ENCODE results near the gene ZC3H4. TPM values are rescaled to one million over a fixed set of nuclear protein-coding genes. Genes with fewer than 3 reads are reported as not detected.

The ZC3H4 gene
- total RNA-seq, 2 experiments from 2014 or later, result 77.1 to 78.6 TPM

DNA sequence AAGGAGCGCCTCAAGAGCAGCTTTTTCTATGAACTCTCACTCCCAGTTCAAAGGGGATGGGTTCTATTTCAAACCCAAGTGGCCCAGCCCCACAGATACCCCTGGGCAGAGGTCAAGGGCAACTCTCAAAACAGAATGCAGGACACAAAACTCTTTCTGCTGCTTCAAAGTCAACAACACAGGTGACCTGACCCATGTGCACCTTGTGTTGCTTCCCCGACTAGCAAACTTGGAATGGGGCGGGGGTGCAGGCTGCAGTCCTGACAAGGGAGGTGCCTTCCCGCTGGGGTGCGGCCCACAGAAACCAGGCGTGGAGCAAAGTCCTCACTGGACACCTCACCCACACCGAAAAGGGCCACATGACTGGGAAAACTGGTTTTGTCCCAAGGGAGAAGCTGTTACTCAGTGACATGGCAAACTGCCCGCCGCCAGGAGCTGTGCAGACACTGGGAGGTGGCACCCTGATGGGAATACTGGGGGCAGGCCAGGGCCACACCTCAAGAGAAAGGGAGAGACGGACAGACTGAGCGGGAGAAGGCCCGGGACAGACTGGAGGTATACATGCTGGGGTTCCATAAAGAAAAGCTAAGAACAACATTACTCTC lies 17.4 kb downstream of the ZC3H4 start:
- Mint-ChIP-seq H3K4me1 (ENCODE audit: low read depth) (peaks cover 66% of the 10 kb centered on the region), H3K9me3 (no peaks in the 10 kb centered on the region), H3K4me3 (no peak overlapping the region), H3K36me3 (peaks cover 28% of the 10 kb centered on the region), H3K27me3 (no peaks in the 10 kb centered on the region), H3K27ac (peak overlapping the region; percentile 98)
- DNase-seq, result no peak
- ChIA-PET CTCF (interaction anchor here (0.7 to 3.7 kb wide), 11 partner anchors 8 to 312 kb away, joined by 3 to 26 read pairs (median 3); partner anchors contain the start of gene ZC3H4), POLR2A (interaction anchor here (0.9 to 9.1 kb wide), 2 partner anchors 14 to 20 kb away, joined by 4 to 205 read pairs; partner anchors contain the start of gene ZC3H4)
- intact Hi-C loops (cut with micrococcal nuclease), result no loop called here

GRCh38 chr19:47095476-47096099 lies 18.0 kb downstream of the ZC3H4 start:
- ChIA-PET CTCF (interaction anchor here (0.7 to 3.7 kb wide), 14 partner anchors 9 to 330 kb away, joined by 3 to 26 read pairs (median 3); partner anchors contain the start of gene ZC3H4), POLR2A (interaction anchor here (0.6 to 9.1 kb wide), 8 partner anchors 14 to 1714 kb away, joined by 3 to 205 read pairs (median 6); partner anchors contain the start of genes SAE1 and ZC3H4)
- Mint-ChIP-seq H3K9me3 (no peaks in the 10 kb centered on the region), H3K27me3 (no peaks in the 10 kb centered on the region), H3K4me1 (ENCODE audit: low read depth) (peaks cover 71% of the 10 kb centered on the region), H3K27ac (peak overlapping the region; percentile 98), H3K4me3 (peak overlapping the region; percentile 77), H3K36me3 (peaks cover 33% of the 10 kb centered on the region)
- DNase-seq, result peak; percentile 38
- intact Hi-C loops (cut with micrococcal nuclease), result loop anchor here (1.0 kb wide), 1 partner anchor 12 kb away; no protein-coding TSS in a partner anchor

DNA sequence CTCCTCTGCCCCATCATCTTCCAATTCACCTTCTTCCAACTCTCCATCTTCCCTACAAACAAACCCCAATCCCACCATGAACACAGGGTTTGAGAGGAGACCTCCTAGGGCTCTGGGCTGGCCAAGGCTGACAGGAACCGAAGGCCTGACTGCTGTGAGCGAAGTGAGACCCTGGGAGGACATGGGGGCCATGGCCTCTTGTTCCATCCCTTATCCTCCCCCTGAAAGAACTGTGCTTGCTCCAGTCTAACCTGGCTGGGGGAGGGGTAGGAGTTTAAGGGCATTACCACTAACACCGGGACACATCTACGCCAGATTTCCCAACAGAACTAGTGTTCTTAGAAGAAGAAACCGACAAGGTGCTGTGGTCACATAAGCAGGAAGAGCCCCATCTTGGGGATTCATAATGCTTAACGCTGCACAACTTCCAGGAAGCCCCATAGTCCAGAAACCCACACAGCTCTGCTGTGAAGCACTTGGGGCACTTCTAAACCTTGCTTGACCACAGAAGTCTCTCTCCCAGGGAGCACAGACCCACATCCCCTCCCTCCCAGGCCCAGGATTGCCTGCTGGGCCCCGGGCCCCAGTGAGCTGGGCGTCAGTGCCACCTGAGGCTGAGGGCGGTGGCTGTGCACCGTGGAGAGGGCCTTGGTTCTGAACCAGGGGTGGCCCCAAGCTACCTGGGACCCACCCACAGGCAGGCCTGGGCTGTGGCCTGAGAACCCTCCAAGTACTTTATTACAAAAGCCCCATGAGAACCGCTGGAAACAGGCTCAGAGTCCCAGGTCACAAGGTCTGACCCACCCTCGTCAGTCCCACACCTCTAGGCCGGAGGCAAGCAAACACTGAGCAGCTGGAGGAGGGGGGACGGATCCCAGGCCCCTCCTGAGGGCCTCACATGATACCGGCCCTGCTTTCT lies 18.8 kb downstream of the ZC3H4 start:
- peak overlapping the region; percentile 77 for H3K4me3 Mint-ChIP-seq
- CTCF ChIA-PET, result interaction anchor here (0.8 to 3.7 kb wide), 15 partner anchors 11 to 329 kb away, joined by 3 to 26 read pairs (median 4); partner anchors contain the start of gene ZC3H4
- peaks cover 66% of the 10 kb centered on the region for H3K4me1 Mint-ChIP-seq (ENCODE audit: low read depth)
- POLR2A ChIA-PET, result interaction anchor here (0.6 to 9.1 kb wide), 8 partner anchors 14 to 1713 kb away, joined by 3 to 205 read pairs (median 6); partner anchors contain the start of genes SAE1 and ZC3H4
- H3K36me3 Mint-ChIP-seq, result peaks cover 41% of the 10 kb centered on the region
- intact Hi-C loops (cut with micrococcal nuclease), result loop anchor here (1.0 to 5.0 kb wide), 3 partner anchors 12 to 58 kb away; partner anchors contain the start of gene ZC3H4
- no peaks in the 10 kb centered on the region for H3K9me3 Mint-ChIP-seq
- peak overlapping the region; percentile 98 for H3K27ac Mint-ChIP-seq
- DNase-seq, result peak; percentile 83
- no peaks in the 10 kb centered on the region for H3K27me3 Mint-ChIP-seq

DNA sequence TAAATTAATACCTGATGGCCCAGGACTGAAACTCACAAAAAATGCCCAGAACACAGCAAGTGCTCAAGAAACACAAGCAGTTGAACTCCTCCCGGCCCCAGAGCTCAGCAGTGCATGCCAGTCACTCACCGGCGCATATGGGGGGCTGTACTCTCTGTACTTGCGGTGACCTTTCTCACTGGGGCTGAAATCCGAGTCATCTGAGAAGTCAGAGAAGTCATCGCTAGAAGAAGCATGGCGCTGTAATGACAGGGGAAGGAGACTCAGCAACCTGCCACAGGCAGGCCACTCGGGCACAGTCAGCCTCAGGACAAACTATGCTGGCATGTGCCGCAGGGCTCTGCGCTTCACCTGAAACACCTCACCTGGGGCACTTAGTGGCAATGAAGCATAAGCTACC lies 19.7 kb downstream of the ZC3H4 start:
- peaks cover 48% of the 10 kb centered on the region for H3K36me3 Mint-ChIP-seq
- peak; percentile 78 for DNase-seq
- intact Hi-C loops (cut with micrococcal nuclease), result loop anchor here (1.0 to 5.0 kb wide), 2 partner anchors 19 to 57 kb away; partner anchors contain the start of gene ZC3H4

GRCh38 chr19:47093254-47093653 lies 20.3 kb downstream of the ZC3H4 start:
- intact Hi-C loops (cut with micrococcal nuclease), result loop anchor here (5.0 kb wide), 1 partner anchor 56 kb away; no protein-coding TSS in a partner anchor
- POLR2A ChIA-PET, result interaction anchor here (0.6 to 9.1 kb wide), 4 partner anchors 12 to 436 kb away, joined by 3 to 205 read pairs (median 5); partner anchors contain the start of gene ZC3H4
- DNase-seq, result peak; percentile 35
- H3K27me3 Mint-ChIP-seq, result no peaks in the 10 kb centered on the region
- peaks cover 48% of the 10 kb centered on the region for H3K36me3 Mint-ChIP-seq
- peak overlapping the region; percentile 98 for H3K27ac Mint-ChIP-seq
- CTCF ChIA-PET, result interaction anchor here (0.9 to 3.7 kb wide), 6 partner anchors 13 to 151 kb away, joined by 3 to 26 read pairs (median 5); no protein-coding TSS in a partner anchor
- no peaks in the 10 kb centered on the region for H3K9me3 Mint-ChIP-seq
- peaks cover 58% of the 10 kb centered on the region for H3K4me1 Mint-ChIP-seq (ENCODE audit: low read depth)
- peak overlapping the region; percentile 77 for H3K4me3 Mint-ChIP-seq

More for the DNA sequence above, 19.7 kb downstream of the ZC3H4 start:
- H3K27ac Mint-ChIP-seq, result peak overlapping the region; percentile 98
- H3K27me3 Mint-ChIP-seq, result no peaks in the 10 kb centered on the region
- H3K4me3 Mint-ChIP-seq, result peak overlapping the region; percentile 77
- POLR2A ChIA-PET, result interaction anchor here (0.9 to 9.1 kb wide), 4 partner anchors 13 to 437 kb away, joined by 3 to 205 read pairs (median 6); partner anchors contain the start of gene ZC3H4
- CTCF ChIA-PET, result interaction anchor here (0.9 to 3.7 kb wide), 7 partner anchors 14 to 150 kb away, joined by 3 to 26 read pairs (median 5); no protein-coding TSS in a partner anchor
- H3K4me1 Mint-ChIP-seq (ENCODE audit: low read depth), result peaks cover 64% of the 10 kb centered on the region
- H3K9me3 Mint-ChIP-seq, result no peaks in the 10 kb centered on the region

DNA sequence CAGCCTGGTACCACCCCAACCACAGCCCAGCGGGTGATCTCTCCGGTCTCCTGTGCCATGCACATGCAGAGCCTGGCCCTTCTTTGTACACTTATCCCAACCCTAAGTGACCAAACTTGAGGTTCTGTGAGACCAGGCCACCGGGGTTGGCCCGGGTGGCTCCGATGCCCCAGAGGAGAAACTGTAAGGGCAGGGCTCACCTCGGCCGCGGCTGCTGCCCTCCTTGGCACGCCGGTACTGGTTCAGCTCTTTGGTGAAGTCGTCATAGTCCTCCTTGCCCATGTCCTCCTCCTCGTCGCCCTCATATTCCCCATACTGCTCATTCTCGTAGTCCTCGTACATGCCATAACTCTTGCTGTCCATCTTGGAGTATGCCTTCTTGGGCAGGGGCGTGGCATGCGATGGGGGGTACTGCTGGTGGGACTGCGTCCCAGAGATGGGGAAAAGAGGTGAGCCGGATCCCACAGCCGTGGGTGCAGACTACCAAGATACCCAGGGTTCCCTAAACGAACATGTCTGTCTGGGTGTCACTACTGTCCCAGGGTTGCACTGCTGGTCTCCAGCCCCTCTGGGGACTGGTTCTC lies 23.7 kb downstream of the ZC3H4 start:
- Mint-ChIP-seq H3K4me3 (no peak overlapping the region), H3K27me3 (no peaks in the 10 kb centered on the region), H3K9me3 (no peaks in the 10 kb centered on the region), H3K27ac (peak overlapping the region; percentile 32), H3K36me3 (peaks cover 61% of the 10 kb centered on the region), H3K4me1 (ENCODE audit: low read depth) (peaks cover 28% of the 10 kb centered on the region)
- no peak for DNase-seq
- CTCF ChIA-PET, result interaction anchor here (0.6 kb wide), 1 partner anchor 297 kb away, joined by 5 read pairs; no protein-coding TSS in a partner anchor
- POLR2A ChIA-PET, result no interaction called here
- intact Hi-C loops (cut with micrococcal nuclease), result loop anchor here (5.0 kb wide), 1 partner anchor 53 kb away; no protein-coding TSS in a partner anchor

GRCh38 chr19:47086280-47086679 lies 27.3 kb downstream of the ZC3H4 start:
- CTCF ChIA-PET, result no interaction called here
- Mint-ChIP-seq H3K27me3 (no peaks in the 10 kb centered on the region), H3K27ac (no peak overlapping the region), H3K4me1 (ENCODE audit: low read depth) (peaks cover 6% of the 10 kb centered on the region), H3K4me3 (no peak overlapping the region), H3K9me3 (no peaks in the 10 kb centered on the region), H3K36me3 (peaks cover 56% of the 10 kb centered on the region)
- DNase-seq, result no peak
- intact Hi-C loops (cut with micrococcal nuclease), result no loop called here
- POLR2A ChIA-PET, result no interaction called here

- Mint-ChIP-seq H3K36me3 (peaks cover 53% of the 10 kb centered on the region), H3K27me3 (no peaks in the 10 kb centered on the region), H3K4me3 (no peak overlapping the region), H3K27ac (peak overlapping the region; percentile 19), H3K9me3 (no peaks in the 10 kb centered on the region), H3K4me1 (ENCODE audit: low read depth) (no peaks in the 10 kb centered on the region)
- CTCF ChIA-PET, result interaction anchor here (1.6 kb wide), 1 partner anchor 72 kb away, joined by 4 read pairs; no protein-coding TSS in a partner anchor
- intact Hi-C loops (cut with micrococcal nuclease), result no loop called here
- POLR2A ChIA-PET, result interaction anchor here (0.6 kb wide), 1 partner anchor 71 kb away, joined by 3 read pairs; no protein-coding TSS in a partner anchor
- DNase-seq, result no peak
These were observed 28.6 kb downstream of the ZC3H4 start for GRCh38 chr19:47084879-47085439.

DNA sequence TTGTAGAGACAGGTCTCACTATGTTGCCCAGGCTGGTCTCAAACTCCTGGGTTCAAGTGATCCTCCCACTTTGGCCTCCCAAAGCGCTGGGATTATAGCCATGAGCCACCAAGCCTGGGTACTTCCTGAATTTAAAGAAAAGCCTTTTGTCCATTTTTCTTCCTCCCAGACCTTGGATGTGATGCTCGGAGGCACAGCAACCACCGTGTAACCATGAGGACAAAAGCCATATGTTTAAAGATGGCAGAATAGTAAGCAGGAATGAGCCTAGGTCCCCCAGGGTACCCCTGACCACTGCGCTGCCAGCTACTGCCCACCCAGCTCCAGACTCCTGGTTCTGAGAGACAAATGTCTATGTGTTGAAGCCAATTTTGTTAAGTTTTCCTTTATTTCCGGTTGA lies 31.1 kb downstream of the ZC3H4 start:
- H3K27me3 Mint-ChIP-seq, result no peaks in the 10 kb centered on the region
- no peak overlapping the region for H3K27ac Mint-ChIP-seq
- H3K36me3 Mint-ChIP-seq, result peaks cover 51% of the 10 kb centered on the region
- no peak for DNase-seq
- ChIA-PET POLR2A (interaction anchor here (1.7 kb wide), 1 partner anchor 31 kb away, joined by 4 read pairs; the partner anchor contains the start of gene ZC3H4), CTCF (interaction anchor here (1.2 to 5.4 kb wide), 3 partner anchors 41 to 164 kb away, joined by 3 to 82 read pairs (median 3); no protein-coding TSS in a partner anchor)
- H3K9me3 Mint-ChIP-seq, result no peaks in the 10 kb centered on the region
- no peaks in the 10 kb centered on the region for H3K4me1 Mint-ChIP-seq (ENCODE audit: low read depth)
- H3K4me3 Mint-ChIP-seq, result no peak overlapping the region
- intact Hi-C loops (cut with micrococcal nuclease), result no loop called here

GRCh38 chr19:47081095-47081494 lies 32.5 kb downstream of the ZC3H4 start:
- H3K4me3 Mint-ChIP-seq, result no peak overlapping the region
- no peaks in the 10 kb centered on the region for H3K9me3 Mint-ChIP-seq
- no peaks in the 10 kb centered on the region for H3K27me3 Mint-ChIP-seq
- H3K4me1 Mint-ChIP-seq (ENCODE audit: low read depth), result no peaks in the 10 kb centered on the region
- no peak for DNase-seq
- peak overlapping the region; percentile 49 for H3K27ac Mint-ChIP-seq
- CTCF ChIA-PET, result interaction anchor here (0.9 to 5.4 kb wide), 9 partner anchors 13 to 163 kb away, joined by 3 to 82 read pairs (median 10); partner anchors contain the start of gene ZC3H4
- POLR2A ChIA-PET, result interaction anchor here (1.5 to 1.9 kb wide), 2 partner anchors 13 to 32 kb away, joined by 7 read pairs; partner anchors contain the start of gene ZC3H4
- H3K36me3 Mint-ChIP-seq, result peaks cover 54% of the 10 kb centered on the region
- intact Hi-C loops (cut with micrococcal nuclease), result no loop called here
